NB4 (cell line): ENCODE data around the gene PNRC2.

Source experiments
- POLR2A ChIP-seq: IDR thresholded peaks from 2 replicates; pipeline ENCODE4 v1.6.1; 2011; ENCODE audit warnings: mild to moderate bottlenecking; ENCODE audit not compliant: insufficient read length; ENCODE audit errors: extremely low read depth
- TF ChIP-seq, protein P1 (sequence below): IDR thresholded peaks from one replicate; pipeline ENCODE4 v1.5.1; 2012; ENCODE audit warnings: low read depth, low read length

DNA sequence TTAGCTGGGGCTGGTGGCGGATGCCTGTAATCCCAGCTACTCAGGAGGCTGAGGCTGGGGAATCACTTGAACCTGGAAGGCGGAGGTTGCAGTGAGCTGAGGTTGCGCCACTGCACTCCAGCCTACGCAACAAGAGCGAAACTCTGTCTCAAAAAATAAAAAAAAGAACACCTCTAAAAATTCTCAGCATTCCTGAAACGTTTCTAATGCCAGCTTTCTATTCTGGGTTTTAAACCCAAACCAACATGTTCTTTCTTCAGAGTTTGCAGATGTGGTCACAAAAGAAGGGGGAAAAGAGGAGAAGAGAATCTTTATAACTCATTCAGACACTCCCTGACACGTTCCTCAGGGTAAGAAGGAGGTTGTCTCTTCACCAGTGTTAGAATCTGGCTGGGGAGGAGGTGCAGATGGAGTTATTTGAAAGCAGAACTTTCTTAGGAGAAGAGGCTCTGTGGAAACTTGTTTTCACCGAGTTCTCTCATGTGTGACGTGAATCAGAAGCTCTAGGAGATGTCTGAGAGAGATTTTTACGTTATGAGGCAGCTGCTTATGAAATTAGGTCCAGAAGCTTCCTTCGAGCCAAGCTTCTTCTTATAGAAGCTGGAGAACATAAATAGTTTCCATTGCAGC lies 28.7 kb upstream of the PNRC2 start:
- TF ChIP-seq, protein P1, sequence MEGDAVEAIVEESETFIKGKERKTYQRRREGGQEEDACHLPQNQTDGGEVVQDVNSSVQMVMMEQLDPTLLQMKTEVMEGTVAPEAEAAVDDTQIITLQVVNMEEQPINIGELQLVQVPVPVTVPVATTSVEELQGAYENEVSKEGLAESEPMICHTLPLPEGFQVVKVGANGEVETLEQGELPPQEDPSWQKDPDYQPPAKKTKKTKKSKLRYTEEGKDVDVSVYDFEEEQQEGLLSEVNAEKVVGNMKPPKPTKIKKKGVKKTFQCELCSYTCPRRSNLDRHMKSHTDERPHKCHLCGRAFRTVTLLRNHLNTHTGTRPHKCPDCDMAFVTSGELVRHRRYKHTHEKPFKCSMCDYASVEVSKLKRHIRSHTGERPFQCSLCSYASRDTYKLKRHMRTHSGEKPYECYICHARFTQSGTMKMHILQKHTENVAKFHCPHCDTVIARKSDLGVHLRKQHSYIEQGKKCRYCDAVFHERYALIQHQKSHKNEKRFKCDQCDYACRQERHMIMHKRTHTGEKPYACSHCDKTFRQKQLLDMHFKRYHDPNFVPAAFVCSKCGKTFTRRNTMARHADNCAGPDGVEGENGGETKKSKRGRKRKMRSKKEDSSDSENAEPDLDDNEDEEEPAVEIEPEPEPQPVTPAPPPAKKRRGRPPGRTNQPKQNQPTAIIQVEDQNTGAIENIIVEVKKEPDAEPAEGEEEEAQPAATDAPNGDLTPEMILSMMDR, result no peak
- TF ChIP-seq POLR2A, result no peak
